Measurements from ENCODE around the gene CD300LG.

GRCh38 chr17:43881181-43881580, 34.2 kb downstream of the CD300LG start:
- no peak for TF ChIP-seq CTCF (IDR thresholded peaks at IDR 0.05)
- no peak for TF ChIP-seq POLR2AphosphoS5 (IDR thresholded peaks at IDR 0.05)
- TF ChIP-seq POLR2A (IDR thresholded peaks at IDR 0.05) = no peak

Data from prostate gland (tissue), 2 donors.